Measurements from ENCODE around the gene UQCR10.

UQCR10 gene

DNA sequence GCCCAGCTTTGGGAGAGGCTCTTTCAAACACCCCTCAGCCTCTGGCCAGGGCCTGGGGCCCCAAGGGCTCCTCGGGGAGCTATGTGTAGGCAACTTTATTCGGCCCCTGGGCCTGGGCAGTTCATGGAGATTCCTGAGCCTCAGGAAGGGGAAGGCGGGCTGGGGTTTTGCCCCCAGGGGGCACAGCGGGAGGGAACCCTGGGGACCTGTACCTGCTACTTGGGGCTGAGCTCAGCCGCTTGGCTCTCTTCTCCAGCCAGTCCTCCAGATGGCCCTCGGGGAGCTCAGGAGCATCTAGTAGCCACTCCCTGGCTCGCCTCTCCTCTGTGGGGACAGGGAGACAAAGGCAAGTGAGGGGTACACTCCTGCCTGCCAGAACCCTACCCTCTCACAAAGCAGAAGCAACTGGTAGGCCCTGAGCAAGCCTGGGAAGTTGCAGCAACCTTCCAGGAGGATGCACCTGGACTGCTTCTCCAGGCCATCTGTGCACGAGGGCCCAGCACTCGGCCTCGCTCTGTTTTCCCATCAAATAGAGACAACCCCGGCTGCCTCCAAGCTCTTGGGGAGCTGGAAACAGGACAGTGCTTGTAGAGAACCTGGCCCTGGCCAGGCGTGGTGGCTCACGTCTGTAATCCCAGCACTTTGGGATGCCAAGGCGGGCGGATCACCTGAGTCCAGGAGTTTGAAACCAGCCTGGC, 28.9 kb upstream of the UQCR10 start:
- Histone ChIP-seq H3K9ac (ENCODE audit: low read length) (no peak overlapping the region), H3K4me3 (ENCODE audit: low read length) (no peak overlapping the region), H3K4me1 (ENCODE audit: control insufficient read depth, insufficient read depth, low read length) (peaks cover 3% of the 10 kb centered on the region), H3K36me3 (ENCODE audit: control insufficient read depth, insufficient read depth, low read length, severe bottlenecking) (peaks cover 18% of the 10 kb centered on the region), H3K27me3 (replicated peaks; ENCODE audit: control insufficient read depth, insufficient read depth, low read length) (no peaks in the 10 kb centered on the region), H3K9me3 (ENCODE audit: control insufficient read depth, low read length) (no peaks in the 10 kb centered on the region)
- no peak for DNase-seq (ENCODE audit: low read depth)

DNA sequence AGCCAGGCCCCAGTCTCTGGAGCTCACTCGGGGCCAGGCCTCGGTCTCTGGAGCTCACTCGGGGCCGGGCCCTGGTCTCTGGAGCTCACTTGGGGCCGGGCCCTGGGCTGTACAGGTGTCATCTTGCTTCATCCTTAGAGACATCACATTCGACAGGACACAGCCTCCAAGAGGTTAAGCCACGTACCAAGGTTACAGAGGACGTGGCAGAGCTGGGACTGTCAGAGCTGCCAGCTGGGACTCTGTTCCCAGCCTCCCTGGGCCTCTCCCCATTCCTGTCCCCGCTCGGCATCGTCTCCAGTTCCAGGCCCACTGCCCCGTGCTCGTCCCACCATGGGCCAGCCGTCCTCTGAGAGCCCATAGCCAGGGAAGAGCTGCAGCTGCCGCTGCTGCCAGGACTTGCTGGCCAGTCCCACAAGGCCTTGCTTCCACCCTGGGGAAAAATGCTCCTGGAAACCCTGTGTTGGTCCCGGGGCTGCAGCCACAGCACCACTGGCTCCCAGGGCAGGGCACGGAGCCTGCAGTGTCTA, 27.8 kb upstream of the UQCR10 start:
- Histone ChIP-seq H3K36me3 (ENCODE audit: control insufficient read depth, insufficient read depth, low read length, severe bottlenecking) (peaks cover 18% of the 10 kb centered on the region), H3K27me3 (replicated peaks; ENCODE audit: control insufficient read depth, insufficient read depth, low read length) (no peaks in the 10 kb centered on the region), H3K4me3 (ENCODE audit: low read length) (no peak overlapping the region), H3K9me3 (ENCODE audit: control insufficient read depth, low read length) (no peaks in the 10 kb centered on the region), H3K9ac (ENCODE audit: low read length) (no peak overlapping the region), H3K4me1 (ENCODE audit: control insufficient read depth, insufficient read depth, low read length) (peaks cover 1% of the 10 kb centered on the region)
- DNase-seq (ENCODE audit: low read depth) = no peak

GRCh38 chr22:29740216-29740615, 27.0 kb upstream of the UQCR10 start:
- Histone ChIP-seq H3K4me3 (ENCODE audit: low read length) (no peak overlapping the region), H3K4me1 (ENCODE audit: control insufficient read depth, insufficient read depth, low read length) (peaks cover 9% of the 10 kb centered on the region), H3K36me3 (ENCODE audit: control insufficient read depth, insufficient read depth, low read length, severe bottlenecking) (peaks cover 18% of the 10 kb centered on the region), H3K27me3 (replicated peaks; ENCODE audit: control insufficient read depth, insufficient read depth, low read length) (no peaks in the 10 kb centered on the region), H3K9ac (ENCODE audit: low read length) (no peak overlapping the region), H3K9me3 (ENCODE audit: control insufficient read depth, low read length) (no peaks in the 10 kb centered on the region)
- DNase-seq (ENCODE audit: low read depth) = no peak

DNA sequence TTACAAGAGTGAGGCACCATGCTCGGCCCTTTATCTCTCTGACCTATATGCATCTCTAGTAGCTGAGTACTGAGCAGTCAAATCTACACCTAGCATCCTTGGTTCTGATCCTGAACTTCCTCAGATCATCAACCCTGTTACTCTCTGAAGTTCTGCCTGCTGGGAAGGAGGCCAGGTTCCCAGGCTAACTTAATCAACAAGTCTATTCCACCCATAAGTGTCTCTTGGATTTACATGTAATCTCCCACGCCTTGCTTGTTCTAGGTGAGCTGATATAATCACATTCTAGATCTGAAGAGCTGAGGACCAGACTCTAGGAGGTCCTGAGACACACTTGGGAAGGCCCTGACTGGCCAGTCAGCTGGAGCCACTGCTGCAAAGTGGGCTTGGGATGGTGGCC, 25.2 kb upstream of the UQCR10 start:
- no peak for DNase-seq (ENCODE audit: low read depth)
- H3K4me3 ChIP-seq (ENCODE audit: low read length) = no peak overlapping the region
- H3K27me3 ChIP-seq (replicated peaks; ENCODE audit: control insufficient read depth, insufficient read depth, low read length) = no peaks in the 10 kb centered on the region
- H3K9ac ChIP-seq (ENCODE audit: low read length) = no peak overlapping the region
- no peaks in the 10 kb centered on the region for H3K9me3 ChIP-seq (ENCODE audit: control insufficient read depth, low read length)
- peaks cover 13% of the 10 kb centered on the region for H3K4me1 ChIP-seq (ENCODE audit: control insufficient read depth, insufficient read depth, low read length)
- H3K36me3 ChIP-seq (ENCODE audit: control insufficient read depth, insufficient read depth, low read length, severe bottlenecking) = peaks cover 23% of the 10 kb centered on the region

GRCh38 chr22:29742326-29742725, 24.8 kb upstream of the UQCR10 start:
- DNase-seq (ENCODE audit: low read depth) = no peak
- peaks cover 13% of the 10 kb centered on the region for H3K4me1 ChIP-seq (ENCODE audit: control insufficient read depth, insufficient read depth, low read length)
- H3K9me3 ChIP-seq (ENCODE audit: control insufficient read depth, low read length) = no peaks in the 10 kb centered on the region
- H3K36me3 ChIP-seq (ENCODE audit: control insufficient read depth, insufficient read depth, low read length, severe bottlenecking) = peaks cover 25% of the 10 kb centered on the region
- H3K4me3 ChIP-seq (ENCODE audit: low read length) = no peak overlapping the region
- no peaks in the 10 kb centered on the region for H3K27me3 ChIP-seq (replicated peaks; ENCODE audit: control insufficient read depth, insufficient read depth, low read length)
- H3K9ac ChIP-seq (ENCODE audit: low read length) = no peak overlapping the region

GRCh38 chr22:29744902-29745301, 22.3 kb upstream of the UQCR10 start:
- H3K27me3 ChIP-seq (replicated peaks; ENCODE audit: control insufficient read depth, insufficient read depth, low read length) = no peaks in the 10 kb centered on the region
- H3K36me3 ChIP-seq (ENCODE audit: control insufficient read depth, insufficient read depth, low read length, severe bottlenecking) = peaks cover 32% of the 10 kb centered on the region
- H3K4me3 ChIP-seq (ENCODE audit: low read length) = no peak overlapping the region
- peak; percentile 87 for DNase-seq (ENCODE audit: low read depth)
- peaks cover 13% of the 10 kb centered on the region for H3K4me1 ChIP-seq (ENCODE audit: control insufficient read depth, insufficient read depth, low read length)
- H3K9ac ChIP-seq (ENCODE audit: low read length) = no peak overlapping the region
- H3K9me3 ChIP-seq (ENCODE audit: control insufficient read depth, low read length) = no peaks in the 10 kb centered on the region

DNA sequence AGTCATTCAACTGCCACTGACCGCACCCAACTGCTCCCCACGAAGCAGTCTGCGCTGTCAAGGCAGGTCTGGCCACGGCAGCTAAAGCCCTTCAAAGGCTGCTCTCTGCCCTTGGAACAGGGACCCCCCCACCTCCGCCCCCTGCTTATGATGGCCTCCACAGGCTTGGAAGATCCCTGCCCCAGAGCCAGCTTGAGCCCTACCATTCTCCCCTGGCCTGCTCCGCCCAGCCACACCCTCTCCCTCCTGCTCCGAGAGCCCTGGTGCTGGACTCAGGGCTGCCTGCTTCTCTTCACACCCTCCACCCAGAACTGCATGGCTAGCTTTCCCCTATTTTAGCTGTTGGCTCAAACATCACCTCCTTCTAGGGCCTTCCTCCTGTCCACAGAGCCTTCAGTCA, 19.3 kb upstream of the UQCR10 start:
- Histone ChIP-seq H3K36me3 (ENCODE audit: control insufficient read depth, insufficient read depth, low read length, severe bottlenecking) (peaks cover 18% of the 10 kb centered on the region), H3K9me3 (ENCODE audit: control insufficient read depth, low read length) (no peaks in the 10 kb centered on the region), H3K4me1 (ENCODE audit: control insufficient read depth, insufficient read depth, low read length) (peaks cover 13% of the 10 kb centered on the region), H3K27me3 (replicated peaks; ENCODE audit: control insufficient read depth, insufficient read depth, low read length) (no peaks in the 10 kb centered on the region), H3K9ac (ENCODE audit: low read length) (no peak overlapping the region), H3K4me3 (ENCODE audit: low read length) (no peak overlapping the region)
- no peak for DNase-seq (ENCODE audit: low read depth)

- no peaks in the 10 kb centered on the region for H3K9me3 ChIP-seq (ENCODE audit: control insufficient read depth, low read length)
- peaks cover 13% of the 10 kb centered on the region for H3K4me1 ChIP-seq (ENCODE audit: control insufficient read depth, insufficient read depth, low read length)
- no peak overlapping the region for H3K4me3 ChIP-seq (ENCODE audit: low read length)
- H3K9ac ChIP-seq (ENCODE audit: low read length) = no peak overlapping the region
- peaks cover 18% of the 10 kb centered on the region for H3K36me3 ChIP-seq (ENCODE audit: control insufficient read depth, insufficient read depth, low read length, severe bottlenecking)
- H3K27me3 ChIP-seq (replicated peaks; ENCODE audit: control insufficient read depth, insufficient read depth, low read length) = no peaks in the 10 kb centered on the region
- DNase-seq (ENCODE audit: low read depth) = peak; percentile 17
Observed at GRCh38 chr22:29748248-29748893, 18.8 kb upstream of the UQCR10 start.

GRCh38 chr22:29750029-29750428, 17.1 kb upstream of the UQCR10 start:
- no peak overlapping the region for H3K9ac ChIP-seq (ENCODE audit: low read length)
- DNase-seq (ENCODE audit: low read depth) = no peak
- H3K4me1 ChIP-seq (ENCODE audit: control insufficient read depth, insufficient read depth, low read length) = peaks cover 6% of the 10 kb centered on the region
- H3K9me3 ChIP-seq (ENCODE audit: control insufficient read depth, low read length) = no peaks in the 10 kb centered on the region
- no peak overlapping the region for H3K4me3 ChIP-seq (ENCODE audit: low read length)
- H3K27me3 ChIP-seq (replicated peaks; ENCODE audit: control insufficient read depth, insufficient read depth, low read length) = no peaks in the 10 kb centered on the region
- H3K36me3 ChIP-seq (ENCODE audit: control insufficient read depth, insufficient read depth, low read length, severe bottlenecking) = peaks cover 23% of the 10 kb centered on the region

DNA sequence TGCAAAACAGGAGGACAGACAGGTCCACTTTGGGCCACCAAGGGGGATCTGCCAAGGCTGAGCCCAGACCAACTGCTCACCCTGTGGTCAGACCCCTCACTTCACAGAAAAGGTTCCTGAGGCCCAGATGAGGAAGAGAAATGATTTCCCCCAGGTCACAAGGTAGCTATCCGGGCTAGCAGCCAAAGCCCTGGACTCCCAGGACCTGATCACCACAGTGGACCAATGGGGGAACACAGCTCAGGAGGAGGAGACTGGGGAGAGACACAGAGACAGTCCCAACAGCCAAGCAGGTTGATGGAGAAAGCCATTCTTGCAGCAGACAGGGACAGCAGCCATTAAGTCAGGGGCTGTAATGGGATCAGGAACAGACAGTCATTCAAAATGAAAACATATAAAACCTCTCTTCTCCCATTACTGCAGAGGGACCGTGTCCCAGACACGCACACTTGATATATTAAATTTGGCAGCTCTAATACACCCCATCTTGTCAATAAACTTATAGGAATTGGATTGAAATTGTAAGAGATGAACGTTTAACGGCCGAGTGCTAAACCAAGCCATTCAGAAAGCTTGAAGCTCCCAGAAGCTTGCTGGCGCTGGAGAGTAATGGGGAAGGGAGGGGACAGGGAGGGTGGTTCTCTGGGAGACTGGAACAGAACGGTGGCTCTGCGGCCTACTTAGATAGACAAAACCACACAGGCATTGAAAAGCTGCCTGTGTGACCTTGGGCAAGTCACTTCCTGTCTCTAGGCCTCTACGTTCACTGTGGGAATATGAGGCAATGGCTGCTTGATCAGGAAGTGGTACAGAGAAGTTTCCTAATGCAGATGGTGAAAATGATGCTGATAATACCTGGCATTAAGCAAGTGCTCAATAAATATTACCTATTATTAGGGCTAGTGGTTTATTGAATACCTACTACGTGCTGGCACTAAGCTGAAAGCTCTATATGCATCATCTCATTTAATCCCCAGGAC, 16.3 kb upstream of the UQCR10 start:
- Histone ChIP-seq H3K9me3 (ENCODE audit: control insufficient read depth, low read length) (no peaks in the 10 kb centered on the region), H3K36me3 (ENCODE audit: control insufficient read depth, insufficient read depth, low read length, severe bottlenecking) (peaks cover 23% of the 10 kb centered on the region), H3K9ac (ENCODE audit: low read length) (no peak overlapping the region), H3K27me3 (replicated peaks; ENCODE audit: control insufficient read depth, insufficient read depth, low read length) (no peaks in the 10 kb centered on the region), H3K4me1 (ENCODE audit: control insufficient read depth, insufficient read depth, low read length) (no peaks in the 10 kb centered on the region), H3K4me3 (ENCODE audit: low read length) (no peak overlapping the region)
- no peak for DNase-seq (ENCODE audit: low read depth)

DNA sequence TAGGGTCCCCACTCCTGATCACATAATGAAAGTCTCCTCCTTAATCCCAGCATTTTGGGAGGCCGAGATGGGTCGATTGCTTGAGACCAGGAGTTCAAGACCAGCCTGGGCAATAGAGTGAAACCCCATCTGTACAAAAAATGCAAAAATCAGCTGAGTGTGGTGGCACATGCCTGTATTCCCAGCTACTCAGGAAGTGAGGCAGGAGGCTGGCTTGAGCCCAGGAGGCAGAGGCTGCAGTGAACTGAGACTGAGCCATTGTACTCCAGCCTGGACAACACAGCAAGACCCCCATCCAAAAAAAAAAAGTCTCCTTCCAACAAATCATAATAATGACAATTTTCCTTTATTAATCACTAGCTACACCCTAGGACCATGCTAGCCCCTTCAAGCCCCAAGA, 15.5 kb upstream of the UQCR10 start:
- Histone ChIP-seq H3K4me3 (ENCODE audit: low read length) (no peak overlapping the region), H3K36me3 (ENCODE audit: control insufficient read depth, insufficient read depth, low read length, severe bottlenecking) (peaks cover 20% of the 10 kb centered on the region), H3K4me1 (ENCODE audit: control insufficient read depth, insufficient read depth, low read length) (no peaks in the 10 kb centered on the region), H3K27me3 (replicated peaks; ENCODE audit: control insufficient read depth, insufficient read depth, low read length) (no peaks in the 10 kb centered on the region), H3K9me3 (ENCODE audit: control insufficient read depth, low read length) (no peaks in the 10 kb centered on the region), H3K9ac (ENCODE audit: low read length) (no peak overlapping the region)
- DNase-seq (ENCODE audit: low read depth) = no peak

Data from adipocyte (in vitro differentiated cells).